ENCODE results near the gene LNPEP. TPM values are rescaled to one million over a fixed set of nuclear protein-coding genes. Genes with fewer than 3 reads are reported as not detected.

The LNPEP gene
- total and polyA plus RNA-seq, 2 experiments from 2014 or later: 7.3 to 20.1 TPM

DNA sequence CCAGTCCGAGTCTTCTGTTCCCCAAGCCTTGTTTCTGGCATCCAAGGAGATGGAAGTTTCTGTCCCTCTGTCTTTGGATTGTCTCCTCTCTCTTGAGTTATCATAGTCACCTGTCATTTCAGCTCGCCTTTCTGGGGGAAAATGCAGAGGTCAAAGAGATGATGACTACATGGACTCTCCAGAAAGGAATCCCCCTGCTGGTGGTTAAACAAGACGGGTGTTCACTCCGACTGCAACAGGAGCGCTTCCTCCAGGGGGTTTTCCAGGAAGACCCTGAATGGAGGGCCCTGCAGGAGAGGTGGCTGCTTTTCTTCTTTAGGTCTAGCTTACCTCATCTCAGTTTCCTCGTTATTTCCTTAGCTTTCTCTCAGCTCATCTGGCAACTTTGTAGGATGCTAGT lies 34.5 kb upstream of the LNPEP start:
- WGBS, 2 experiments (ENCODE audit: low coverage in 1 of 2, low lambda C conversion rate in 2 of 2, missing lambda C conversion rate in 2 of 2): 89 to 94% methylated on average over 6 of the region's 6 CpGs
- Histone ChIP-seq H3K27me3 (replicated peaks; ENCODE audit: insufficient read depth) (no peaks in the 10 kb centered on the region), H3K9me2 (ENCODE audit: insufficient read depth) (no peaks in the 10 kb centered on the region), H2AFZ (no peak overlapping the region), H3K27ac (no peak overlapping the region), H3F3A (ENCODE audit: insufficient read depth) (no peaks in the 10 kb centered on the region), H3K9ac (no peak overlapping the region), H3K4me3 (no peak overlapping the region), H3K36me3 (ENCODE audit: low read depth) (no peaks in the 10 kb centered on the region), H3K9me3 (ENCODE audit: low read depth) (no peaks in the 10 kb centered on the region), H4K20me1 (ENCODE audit: insufficient read depth) (no peaks in the 10 kb centered on the region), H3K79me2 (ENCODE audit: insufficient read depth) (no peaks in the 10 kb centered on the region), H3K4me1 (ENCODE audit: insufficient read depth) (no peaks in the 10 kb centered on the region), H3K4me2 (ENCODE audit: unreplicated experiment) (no peak overlapping the region)
- in situ Hi-C loops (cut with MboI): no loop called here
- no peak for DNase-seq
- TF ChIP-seq EZH2 (IDR thresholded peaks at IDR 0.05; ENCODE audit: insufficient read depth, poor library complexity, severe bottlenecking) (no peak), EZH2phosphoT487 (IDR thresholded peaks at IDR 0.05; ENCODE audit: insufficient read depth, low read depth) (no peak)

DNA sequence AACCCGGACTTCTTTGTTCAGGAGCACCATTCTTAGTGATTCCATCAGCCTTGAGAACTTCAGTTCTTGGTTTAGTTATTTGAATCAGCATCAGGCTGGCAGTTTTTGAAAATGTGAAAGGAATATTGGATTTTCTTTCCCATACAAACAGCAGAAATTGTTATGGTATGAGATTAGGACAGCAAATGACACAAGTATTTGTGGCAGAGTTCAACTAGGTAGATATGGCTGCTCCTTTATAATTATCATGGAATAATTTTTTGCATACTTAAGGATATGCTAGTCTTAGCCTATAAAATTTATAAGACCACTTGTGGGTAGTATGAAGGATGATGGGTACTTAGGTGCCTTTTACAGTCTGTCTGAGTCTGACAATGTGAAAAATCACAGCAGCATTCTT lies 34.0 kb upstream of the LNPEP start:
- 95 to 97% methylated on average over 1 of the region's 1 CpG for WGBS, 2 experiments (ENCODE audit: low coverage in 1 of 2, low lambda C conversion rate in 2 of 2, missing lambda C conversion rate in 2 of 2)
- no peaks in the 10 kb centered on the region for H3K9me2 ChIP-seq (ENCODE audit: insufficient read depth)
- H2AFZ ChIP-seq: no peak overlapping the region
- no peaks in the 10 kb centered on the region for H4K20me1 ChIP-seq (ENCODE audit: insufficient read depth)
- no peaks in the 10 kb centered on the region for H3F3A ChIP-seq (ENCODE audit: insufficient read depth)
- no peak overlapping the region for H3K9ac ChIP-seq
- in situ Hi-C loops (cut with MboI): no loop called here
- DNase-seq: no peak
- H3K9me3 ChIP-seq (ENCODE audit: low read depth): no peaks in the 10 kb centered on the region
- no peaks in the 10 kb centered on the region for H3K79me2 ChIP-seq (ENCODE audit: insufficient read depth)
- no peaks in the 10 kb centered on the region for H3K36me3 ChIP-seq (ENCODE audit: low read depth)
- H3K4me1 ChIP-seq (ENCODE audit: insufficient read depth): no peaks in the 10 kb centered on the region
- H3K27ac ChIP-seq: no peak overlapping the region
- no peak overlapping the region for H3K4me3 ChIP-seq
- H3K27me3 ChIP-seq (replicated peaks; ENCODE audit: insufficient read depth): no peaks in the 10 kb centered on the region
- H3K4me2 ChIP-seq (ENCODE audit: unreplicated experiment): no peak overlapping the region
- TF ChIP-seq EZH2phosphoT487 (IDR thresholded peaks at IDR 0.05; ENCODE audit: insufficient read depth, low read depth) (no peak), EZH2 (IDR thresholded peaks at IDR 0.05; ENCODE audit: insufficient read depth, poor library complexity, severe bottlenecking) (no peak)

DNA sequence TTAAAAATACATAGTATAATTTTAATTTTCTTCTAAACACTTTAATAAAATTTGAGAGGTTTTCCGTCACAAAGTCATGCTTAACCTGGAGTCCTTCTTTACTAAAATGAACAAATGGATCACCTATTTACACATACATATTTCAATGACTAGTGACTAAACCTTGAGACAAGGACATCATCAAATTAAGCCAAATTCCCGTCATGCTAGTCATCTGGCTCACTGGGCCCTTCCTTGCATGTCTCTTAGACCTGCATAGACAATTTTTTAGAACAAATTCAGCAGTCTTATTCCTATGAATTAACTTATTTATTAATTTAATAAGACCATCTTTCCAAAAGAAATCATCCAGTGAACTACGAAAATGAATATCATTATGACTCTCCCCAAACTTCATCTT lies 33.0 kb upstream of the LNPEP start:
- no peaks in the 10 kb centered on the region for H3K36me3 ChIP-seq (ENCODE audit: low read depth)
- H3K9ac ChIP-seq: no peak overlapping the region
- no peaks in the 10 kb centered on the region for H3K27me3 ChIP-seq (replicated peaks; ENCODE audit: insufficient read depth)
- H2AFZ ChIP-seq: no peak overlapping the region
- no peak overlapping the region for H3K4me3 ChIP-seq
- no peaks in the 10 kb centered on the region for H4K20me1 ChIP-seq (ENCODE audit: insufficient read depth)
- in situ Hi-C loops (cut with MboI): no loop called here
- no peaks in the 10 kb centered on the region for H3F3A ChIP-seq (ENCODE audit: insufficient read depth)
- TF ChIP-seq EZH2 (IDR thresholded peaks at IDR 0.05; ENCODE audit: insufficient read depth, poor library complexity, severe bottlenecking) (no peak), EZH2phosphoT487 (IDR thresholded peaks at IDR 0.05; ENCODE audit: insufficient read depth, low read depth) (no peak)
- H3K9me2 ChIP-seq (ENCODE audit: insufficient read depth): no peaks in the 10 kb centered on the region
- DNase-seq: peak; percentile 12
- no peak overlapping the region for H3K27ac ChIP-seq
- WGBS, 2 experiments (ENCODE audit: low coverage in 1 of 2, low lambda C conversion rate in 2 of 2, missing lambda C conversion rate in 2 of 2): 96 to 98% methylated on average over 3 of the region's 3 CpGs
- H3K4me1 ChIP-seq (ENCODE audit: insufficient read depth): no peaks in the 10 kb centered on the region
- H3K4me2 ChIP-seq (ENCODE audit: unreplicated experiment): no peak overlapping the region
- H3K79me2 ChIP-seq (ENCODE audit: insufficient read depth): no peaks in the 10 kb centered on the region
- H3K9me3 ChIP-seq (ENCODE audit: low read depth): no peaks in the 10 kb centered on the region

DNA sequence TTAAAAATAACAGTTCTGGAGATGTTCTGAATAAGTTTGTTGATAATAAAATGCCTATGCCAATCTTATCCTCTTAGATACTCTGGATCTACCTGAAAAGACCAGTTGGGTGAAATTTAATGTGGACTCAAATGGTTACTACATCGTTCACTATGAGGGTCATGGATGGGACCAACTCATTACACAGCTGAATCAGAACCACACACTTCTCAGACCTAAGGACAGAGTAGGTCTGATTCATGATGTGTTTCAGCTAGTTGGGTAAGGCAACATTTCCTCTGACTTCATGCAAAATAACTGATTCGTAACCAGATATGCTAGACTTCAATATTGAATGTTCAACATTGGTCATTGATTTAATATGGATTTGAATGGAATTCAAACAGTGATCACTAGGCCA lies 32.6 kb upstream of the LNPEP start:
- Histone ChIP-seq H3F3A (ENCODE audit: insufficient read depth) (no peaks in the 10 kb centered on the region), H3K9me2 (ENCODE audit: insufficient read depth) (no peaks in the 10 kb centered on the region), H3K36me3 (ENCODE audit: low read depth) (no peaks in the 10 kb centered on the region), H3K9me3 (ENCODE audit: low read depth) (no peaks in the 10 kb centered on the region), H3K4me1 (ENCODE audit: insufficient read depth) (no peaks in the 10 kb centered on the region), H3K4me2 (ENCODE audit: unreplicated experiment) (no peak overlapping the region), H4K20me1 (ENCODE audit: insufficient read depth) (no peaks in the 10 kb centered on the region), H3K27ac (no peak overlapping the region), H3K4me3 (no peak overlapping the region), H3K9ac (no peak overlapping the region), H3K27me3 (replicated peaks; ENCODE audit: insufficient read depth) (no peaks in the 10 kb centered on the region), H3K79me2 (ENCODE audit: insufficient read depth) (no peaks in the 10 kb centered on the region), H2AFZ (no peak overlapping the region)
- peak; percentile 20 for DNase-seq
- no peak for TF ChIP-seq EZH2 (IDR thresholded peaks at IDR 0.05; ENCODE audit: insufficient read depth, poor library complexity, severe bottlenecking)
- TF ChIP-seq EZH2phosphoT487 (IDR thresholded peaks at IDR 0.05; ENCODE audit: insufficient read depth, low read depth): no peak
- in situ Hi-C loops (cut with MboI): no loop called here
- 74 to 85% methylated on average over 2 of the region's 2 CpGs for WGBS, 2 experiments (ENCODE audit: low coverage in 1 of 2, low lambda C conversion rate in 2 of 2, missing lambda C conversion rate in 2 of 2)

All from GM23248 (cell line).